A673 (cell line): ENCODE measurements around the gene SMAD3. TPM values are rescaled to one million over a fixed set of nuclear protein-coding genes. Genes with fewer than 3 reads are reported as not detected.
"Not testable (repeated sequence)": the region's sequence is repeated elsewhere in the genome, so short reads cannot be mapped to it uniquely, and the experiment has no call there.

Source experiments
- BruUV-seq: library from RNA; stranded (reverse); fragments of 400-500 nt; replicated peaks from 2 replicates; lab custom pipeline; 2021; lab: Mats Ljungman, UMichigan
- CTCF ChIA-PET: fragments of 300-600 bp; sonication (Branson Sonifier 250); formaldehyde crosslinking; loops from one replicate; lab custom pipeline; 2022; ENCODE audit warnings: antibody characterized with exemption; lab: Charles Lee
- POLR2A ChIA-PET: fragments of 300-600 bp; sonication (Branson Sonifier 250); formaldehyde crosslinking; loops from one replicate; lab custom pipeline; 2022; ENCODE audit warnings: antibody characterized with exemption; ENCODE audit not compliant: low non-redundant PET; lab: Charles Lee
- DNase-seq: peaks from one replicate; pipeline ENCODE4 v3.0.0-alpha.2; 2015; ENCODE audit warnings: low spot score
- H3K27ac ChIP-seq: fragments of 200-600 bp; sonication (generic); 2 replicates; pipeline ENCODE4 v1.5.1; 2016; ENCODE audit warnings: mixed run types, low read depth, mild to moderate bottlenecking, mixed read lengths, antibody characterized with exemption, low read length; ENCODE audit not compliant: poor library complexity, severe bottlenecking
- H3K27me3 ChIP-seq: fragments of 200-600 bp; sonication (generic); replicated peaks from 2 replicates; pipeline ENCODE4 v1.6.1; 2017; ENCODE audit warnings: mixed run types, low read depth, mild to moderate bottlenecking, mixed read lengths, antibody characterized with exemption, low read length; ENCODE audit not compliant: insufficient read depth, poor library complexity
- H3K36me3 ChIP-seq: fragments of 200-600 bp; sonication (generic); 2 replicates; pipeline ENCODE4 v1.6.1; 2016; ENCODE audit warnings: mixed run types, mild to moderate bottlenecking, mixed read lengths, antibody characterized with exemption, low read length; ENCODE audit not compliant: insufficient read depth, poor library complexity, severe bottlenecking
- H3K4me1 ChIP-seq: fragments of 200-600 bp; sonication (generic); 2 replicates; pipeline ENCODE4 v1.6.1; 2017; ENCODE audit warnings: mixed run types, mild to moderate bottlenecking, mixed read lengths, antibody characterized with exemption, low read length; ENCODE audit not compliant: insufficient read depth, poor library complexity, severe bottlenecking
- H3K4me3 ChIP-seq: fragments of 200-600 bp; sonication (generic); 2 replicates; pipeline ENCODE4 v1.5.1; 2016; ENCODE audit warnings: low read depth, mixed run types, mild to moderate bottlenecking, mixed read lengths, low read length; ENCODE audit not compliant: poor library complexity, severe bottlenecking
- H3K9me3 ChIP-seq: fragments of 200-600 bp; sonication (generic); 2 replicates; pipeline ENCODE4 v1.6.1; 2016; ENCODE audit warnings: mixed run types, low read depth, mild to moderate bottlenecking, mixed read lengths, antibody characterized with exemption, low read length; ENCODE audit not compliant: poor library complexity, severe bottlenecking
- EZH2 ChIP-seq: fragments of 200-600 bp; sonication (generic); IDR thresholded peaks from 2 replicates; pipeline ENCODE4 v1.6.1; 2017; ENCODE audit warnings: borderline replicate concordance, low read depth, mild to moderate bottlenecking, mixed read lengths, antibody characterized with exemption, low read length; ENCODE audit not compliant: poor library complexity, severe bottlenecking
- intact Hi-C: fragments of 100-400 bp; cut with micrococcal nuclease; formaldehyde crosslinking; loops from one replicate; pipeline ENCODE4 v1.10.0; 2022; ENCODE audit not compliant: unreplicated experiment
- total RNA-seq: library from RNA; stranded (reverse); gene quantifications from 2 replicates; pipeline ENCODE4 v1.2.3, GENCODE V29; 2021
- TF ChIP-seq, protein P1 (sequence below): fragments of 300-800, 200-600 bp; sonication (generic); conservative IDR thresholded peaks from 2 replicates; pipeline ENCODE4 v1.5.1; 2017; ENCODE audit warnings: low read depth, mild to moderate bottlenecking, antibody characterized with exemption, low read length, moderate library complexity, mixed read lengths

The SMAD3 gene
- total RNA-seq, 1 experiment from 2014 or later, result 31.0 TPM

DNA sequence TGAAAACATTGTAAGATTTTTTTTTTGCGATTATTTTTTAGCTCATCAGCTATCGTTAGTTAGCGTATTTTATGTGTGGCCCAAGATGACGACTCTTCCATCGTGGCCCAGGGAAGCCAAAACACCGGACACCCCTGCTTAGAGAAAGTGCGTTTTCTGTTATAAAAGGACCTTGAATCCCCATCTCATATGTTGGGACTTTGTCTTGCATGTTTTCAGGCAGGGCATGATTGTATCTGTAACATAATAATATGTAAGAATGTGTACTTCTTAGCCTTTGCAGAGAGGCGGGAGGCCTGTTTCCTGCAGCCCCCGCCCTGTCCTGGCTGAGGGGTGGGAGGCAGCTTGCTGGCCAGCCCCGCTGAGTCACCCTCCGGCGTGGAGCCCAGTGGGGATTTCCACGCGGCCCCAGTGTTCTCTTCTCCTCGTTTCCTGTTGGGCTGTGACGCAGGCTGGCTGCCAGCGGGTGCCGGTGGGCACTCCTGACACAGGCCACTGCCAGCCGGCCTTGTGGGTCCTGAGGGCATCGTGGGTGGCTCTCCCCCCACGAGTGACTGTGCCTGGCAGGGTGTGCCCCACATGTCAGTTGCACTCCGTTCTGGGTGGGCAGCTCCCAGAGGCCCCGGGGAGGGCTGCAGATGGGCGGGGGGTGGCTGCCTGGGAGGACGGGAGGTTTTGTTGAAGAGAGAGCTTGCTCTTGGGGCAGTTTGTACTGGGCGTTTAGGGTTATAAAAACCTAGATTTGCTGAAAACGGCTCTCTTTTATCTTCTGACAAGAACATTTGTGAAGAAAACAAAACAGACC lies 55.6 kb downstream of the SMAD3 start:
- BruUV-seq, result no TSS peak
- Histone ChIP-seq H3K4me1 (peaks cover 36% of the 10 kb centered on the region), H3K27ac (peak overlapping the region; percentile 64), H3K36me3 (no peaks in the 10 kb centered on the region), H3K4me3 (no peak overlapping the region), H3K9me3 (no peaks in the 10 kb centered on the region), H3K27me3 (no peaks in the 10 kb centered on the region)
- intact Hi-C loops, result no loop called here
- ChIA-PET POLR2A (no interaction called here), CTCF (no interaction called here)
- TF ChIP-seq, protein P1, sequence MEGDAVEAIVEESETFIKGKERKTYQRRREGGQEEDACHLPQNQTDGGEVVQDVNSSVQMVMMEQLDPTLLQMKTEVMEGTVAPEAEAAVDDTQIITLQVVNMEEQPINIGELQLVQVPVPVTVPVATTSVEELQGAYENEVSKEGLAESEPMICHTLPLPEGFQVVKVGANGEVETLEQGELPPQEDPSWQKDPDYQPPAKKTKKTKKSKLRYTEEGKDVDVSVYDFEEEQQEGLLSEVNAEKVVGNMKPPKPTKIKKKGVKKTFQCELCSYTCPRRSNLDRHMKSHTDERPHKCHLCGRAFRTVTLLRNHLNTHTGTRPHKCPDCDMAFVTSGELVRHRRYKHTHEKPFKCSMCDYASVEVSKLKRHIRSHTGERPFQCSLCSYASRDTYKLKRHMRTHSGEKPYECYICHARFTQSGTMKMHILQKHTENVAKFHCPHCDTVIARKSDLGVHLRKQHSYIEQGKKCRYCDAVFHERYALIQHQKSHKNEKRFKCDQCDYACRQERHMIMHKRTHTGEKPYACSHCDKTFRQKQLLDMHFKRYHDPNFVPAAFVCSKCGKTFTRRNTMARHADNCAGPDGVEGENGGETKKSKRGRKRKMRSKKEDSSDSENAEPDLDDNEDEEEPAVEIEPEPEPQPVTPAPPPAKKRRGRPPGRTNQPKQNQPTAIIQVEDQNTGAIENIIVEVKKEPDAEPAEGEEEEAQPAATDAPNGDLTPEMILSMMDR, result no peak
- TF ChIP-seq EZH2, result no peak
- peak; percentile 42 for DNase-seq

DNA sequence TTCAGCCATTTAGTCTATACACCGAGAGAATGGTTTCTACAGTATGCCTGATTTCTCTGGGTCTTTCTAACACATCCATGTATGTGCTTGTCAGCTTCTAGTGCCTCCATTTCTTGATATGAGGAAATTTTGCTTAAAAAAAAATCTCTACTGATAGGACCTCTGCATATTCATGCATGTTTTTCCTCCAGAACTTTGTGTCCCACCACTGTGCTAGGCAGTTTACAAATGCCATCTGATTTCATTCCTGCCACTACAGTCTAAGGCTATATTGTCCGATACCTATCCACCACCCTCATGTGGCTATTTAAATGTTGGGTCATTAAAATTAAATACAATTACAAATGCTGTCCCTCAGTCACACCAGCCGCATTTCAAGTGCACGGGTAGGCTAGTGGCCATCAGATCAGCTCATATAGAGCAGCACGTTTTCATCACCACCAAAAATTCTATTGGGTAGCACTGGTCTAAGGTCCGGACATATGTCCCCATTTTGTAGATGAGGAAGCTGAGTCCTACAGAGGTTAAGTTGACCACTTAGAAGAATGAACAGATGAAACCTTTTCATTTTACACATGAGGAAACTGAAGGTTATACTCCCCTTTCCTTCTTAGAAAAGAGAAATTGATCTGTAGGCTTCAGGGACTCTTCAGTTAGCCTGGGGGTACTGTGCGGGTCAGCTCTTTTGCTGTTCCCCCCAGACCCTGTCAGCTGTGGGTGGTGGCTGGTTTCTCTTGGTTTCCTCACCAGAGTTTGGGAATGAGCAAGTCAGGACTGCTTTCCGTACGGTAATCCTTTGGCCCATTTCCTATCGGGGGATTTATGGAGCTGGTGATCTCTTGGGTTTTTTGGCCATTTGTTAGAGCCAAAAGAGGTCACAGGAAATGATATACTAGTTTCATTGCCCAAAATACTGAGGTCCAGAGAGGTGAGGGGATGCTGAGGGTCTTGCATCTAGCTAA lies 56.5 kb downstream of the SMAD3 start:
- ChIA-PET CTCF (no interaction called here), POLR2A (no interaction called here)
- TF ChIP-seq, protein P1, result no peak
- TF ChIP-seq EZH2, result no peak
- peak overlapping the region; percentile 64 for H3K27ac ChIP-seq
- H3K27me3 ChIP-seq, result no peaks in the 10 kb centered on the region
- intact Hi-C loops, result no loop called here
- H3K9me3 ChIP-seq, result no peaks in the 10 kb centered on the region
- no TSS peak for BruUV-seq
- no peak overlapping the region for H3K4me3 ChIP-seq
- H3K36me3 ChIP-seq, result no peaks in the 10 kb centered on the region
- no peak for DNase-seq
- peaks cover 35% of the 10 kb centered on the region for H3K4me1 ChIP-seq

DNA sequence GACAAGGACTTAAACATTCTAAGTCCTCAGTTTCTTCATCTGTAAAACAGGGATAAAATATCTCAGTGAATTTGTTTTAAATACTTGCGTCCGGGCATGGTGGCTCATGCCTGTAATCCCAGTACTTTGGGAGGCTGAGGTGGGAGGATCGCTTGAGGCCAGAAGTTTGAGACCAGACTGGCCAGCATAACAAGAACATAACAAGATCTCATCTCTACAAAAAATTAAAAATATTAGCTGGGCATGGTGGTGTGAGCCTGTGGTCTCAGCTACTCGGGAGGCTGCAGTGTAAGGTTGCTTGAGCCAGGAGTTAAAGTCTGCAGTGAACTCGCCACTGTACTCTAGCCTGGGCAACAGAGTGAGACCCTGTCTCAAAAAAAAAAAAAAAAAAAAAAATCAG lies 57.4 kb downstream of the SMAD3 start:
- POLR2A ChIA-PET, H3K27ac ChIP-seq, intact Hi-C loops, H3K9me3 ChIP-seq, BruUV-seq, H3K27me3 ChIP-seq, H3K36me3 ChIP-seq, H3K4me3 ChIP-seq, DNase-seq, CTCF ChIA-PET: not testable (repeated sequence)
- H3K4me1 ChIP-seq, result peaks cover 26% of the 10 kb centered on the region

DNA sequence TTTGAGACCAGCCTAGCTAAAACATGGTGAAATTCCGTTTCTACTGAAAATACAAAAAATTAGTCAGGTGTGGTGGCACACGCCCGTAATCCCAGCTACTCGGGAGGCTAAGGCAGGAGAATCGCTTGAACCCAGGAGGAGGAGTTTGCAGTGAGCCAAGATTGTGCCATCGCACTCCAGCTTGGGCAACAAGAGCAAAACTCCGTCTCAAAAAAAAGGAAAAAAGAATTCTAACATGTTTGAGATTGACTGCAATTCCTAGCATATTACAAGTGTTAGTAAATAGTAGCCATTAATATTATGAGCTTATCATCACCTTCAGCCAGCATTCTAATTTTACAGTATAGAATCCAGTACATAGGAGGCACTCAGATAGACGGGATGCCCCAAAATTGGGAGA lies 57.9 kb downstream of the SMAD3 start:
- H3K4me3 ChIP-seq, POLR2A ChIA-PET, H3K36me3 ChIP-seq, H3K27ac ChIP-seq, CTCF ChIA-PET, BruUV-seq, H3K27me3 ChIP-seq, H3K9me3 ChIP-seq, intact Hi-C loops, DNase-seq: not testable (repeated sequence)
- peaks cover 26% of the 10 kb centered on the region for H3K4me1 ChIP-seq
